GM12872 (cell line): Measurements from ENCODE around the gene LRCOL1.
A peak's percentile ranks its signal among the peaks of the same experiment; 100 is the strongest.

ENCODE experiments used
- CTCF ChIP-seq: IDR thresholded peaks from 3 replicates; pipeline ENCODE4 v1.5.1; 2011; ENCODE audit warnings: low read depth, mild to moderate bottlenecking, low read length, moderate library complexity; ENCODE audit not compliant: insufficient read depth

Gene LRCOL1

GRCh38 chr12:132560614-132561426 lies 49.6 kb downstream of the LRCOL1 start:
- TF ChIP-seq CTCF: peak; percentile 84

DNA sequence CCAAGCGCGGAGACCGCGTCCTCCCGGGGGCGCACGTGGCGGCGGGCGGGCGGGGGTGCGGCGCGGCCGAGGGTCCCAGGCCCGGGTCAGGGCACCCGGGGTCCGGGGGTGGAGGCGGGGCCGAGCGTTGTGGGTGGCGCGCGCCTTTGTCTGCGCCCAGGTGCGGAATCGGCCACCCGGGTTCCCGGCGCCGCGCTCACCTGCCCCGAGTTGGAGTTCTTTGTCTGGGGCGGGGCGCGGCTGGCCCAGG lies 50.1 kb downstream of the LRCOL1 start:
- TF ChIP-seq CTCF: no peak

GRCh38 chr12:132559652-132560363 lies 50.6 kb downstream of the LRCOL1 start:
- no peak for TF ChIP-seq CTCF

DNA sequence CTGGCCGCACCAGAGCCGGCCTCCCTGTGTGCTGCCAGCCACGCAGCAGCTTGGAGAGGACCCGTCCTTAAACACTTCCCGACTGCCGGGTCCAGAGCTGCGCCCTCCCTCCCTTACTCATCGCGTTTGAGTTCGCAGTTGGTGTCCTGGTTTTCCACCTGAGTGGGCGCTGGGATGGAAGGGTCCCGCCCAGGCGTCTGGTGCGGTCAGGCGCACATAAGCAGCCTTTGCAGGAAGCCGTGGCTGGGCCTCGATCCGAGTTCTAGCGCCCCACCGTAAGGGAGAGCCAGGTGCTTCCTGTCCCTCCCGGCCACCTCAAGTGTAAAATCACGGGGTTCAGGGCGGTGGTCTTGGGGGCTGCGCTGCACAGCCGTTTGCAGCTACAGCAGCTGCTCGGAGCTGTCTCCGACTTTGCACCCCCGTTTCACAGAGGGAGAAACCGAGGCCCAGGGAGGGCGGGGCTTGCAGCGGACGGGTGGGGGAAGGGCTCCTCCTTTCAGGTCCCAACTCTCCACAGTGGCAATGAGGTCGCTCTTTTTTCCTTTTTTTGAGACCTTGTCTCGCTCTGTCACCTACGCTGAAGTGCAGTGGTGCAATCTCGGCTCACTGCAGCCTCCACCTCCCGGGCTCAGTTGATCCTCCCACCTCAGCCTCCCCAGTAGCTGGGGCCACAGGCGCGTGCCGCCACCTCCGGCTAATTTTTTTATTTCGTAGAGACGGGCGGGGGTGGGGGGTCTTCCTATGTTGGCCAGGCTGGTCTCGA lies 51.3 kb downstream of the LRCOL1 start:
- TF ChIP-seq CTCF: no peak

GRCh38 chr12:132558042-132558856 lies 52.1 kb downstream of the LRCOL1 start:
- no peak for TF ChIP-seq CTCF

GRCh38 chr12:132557291-132558015 lies 52.9 kb downstream of the LRCOL1 start:
- no peak for TF ChIP-seq CTCF
